ENCODE measurements around the gene MAGEA10. TPM values are rescaled to one million over a fixed set of nuclear protein-coding genes. Genes with fewer than 3 reads are reported as not detected.

MAGEA10 gene
- not detected in 2 replicates for total RNA-seq (2011; cell fraction: chromatin; rRNA removed; ENCODE audit: low replicate concordance)
- total RNA-seq (2011; cell fraction: nucleolus; rRNA removed) = not detected in 2 replicates
- 0.61 TPM in 1 of 2 replicates, not detected in the other for total RNA-seq (2011; cell fraction: nucleoplasm; rRNA removed)
- total RNA-seq (2014; rRNA removed) (not detected in 2 replicates), total RNA-seq (2014; rRNA removed; fragmentation: Illumina TruSeq; extraction: Trizol) (0.11 TPM in 1 of 2 replicates, not detected in the other), total RNA-seq (2015; rRNA removed; fragmentation: Illumina TruSeq; extraction: Trizol) (not detected in 2 replicates), total RNA-seq (2021) (not detected in 2 replicates), polyA plus RNA-seq (2011; rRNA removed) (0.11 and 0.17 TPM in 2 replicates), polyA plus RNA-seq (2014; fragmentation: Illumina TruSeq; extraction: Trizol) (0.15 TPM in 2 replicates), polyA plus RNA-seq (2014; fragmentation: Nextera tagmentation; extraction: Ambion mirVana) (under 1 TPM; 0.06 to 0.45 TPM), polyA plus RNA-seq (2014; rRNA removed) (not detected in 2 replicates), polyA minus RNA-seq (2011; rRNA and poly(A)+ RNA removed) (0.12 TPM in 1 of 2 replicates, not detected in the other), Bru-seq, nascent RNA (percentile 10 among the genes with signal in this experiment), BruChase-seq, experiment 1, labeled RNA remaining after a 2-hour chase (percentile 27 among the genes with signal in this experiment), BruChase-seq, experiment 2, labeled RNA remaining after a 6-hour chase (percentile 19 among the genes with signal in this experiment)
- 0.06 and 0.07 TPM in 2 replicates for polyA plus RNA-seq (2011; cell fraction: cytosol; rRNA removed)
- polyA plus RNA-seq (2011; cell fraction: nucleus; rRNA removed) = 0.18 and 0.20 TPM in 2 replicates
- 0.10 and 0.11 TPM in 2 replicates for polyA plus RNA-seq (2012)
- not detected in 2 replicates for polyA minus RNA-seq (2011; cell fraction: cytosol; rRNA and poly(A)+ RNA removed)
- polyA minus RNA-seq (2011; cell fraction: nucleus; rRNA and poly(A)+ RNA removed) = not detected in 2 replicates
- long read RNA-seq, experiment 1 = 0 reads
- long read RNA-seq, experiment 2 = 0 reads
- long read RNA-seq, experiment 3 = 0 reads

DNA sequence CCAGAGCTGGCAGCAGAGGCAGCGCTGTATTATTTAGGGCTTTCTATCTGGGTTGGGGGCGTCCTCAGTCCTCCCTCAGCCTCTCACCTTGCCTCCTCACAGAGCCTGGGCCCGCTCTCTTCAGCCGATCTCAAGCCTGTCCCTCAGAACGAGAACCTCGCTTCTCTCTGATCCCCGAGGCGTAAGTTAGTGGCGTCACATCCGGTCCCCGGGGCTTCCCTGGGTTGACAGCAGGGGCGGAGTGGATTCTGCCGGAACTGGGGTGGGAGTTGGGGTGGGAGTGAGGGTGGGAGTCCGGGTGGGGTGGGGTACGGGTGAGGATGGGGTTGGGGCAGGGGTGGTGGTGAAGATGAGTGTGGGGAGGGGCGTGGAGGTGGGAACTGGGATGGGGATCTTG is at the start of gene MAGEA10:
MAGEA10 (minus strand) TSS at position 190 of the 397 bp plus-strand sequence. CDS start 2,957 bp downstream, outside the sequence.
- ChIA-PET POLR2A (no interaction called here), CTCF (ENCODE audit: low intra/inter-chr PET ratio) (no interaction called here)
- no peaks in the 10 kb centered on the region for H3K27me3 ChIP-seq (ENCODE audit: control insufficient read depth in 2 of 2, insufficient read depth in 2 of 2, low read length in 2 of 2)
- no peaks in the 10 kb centered on the region for H3K9me1 ChIP-seq (ENCODE audit: control insufficient read depth, insufficient read depth, low read length)
- H2AFZ ChIP-seq (ENCODE audit: low read depth, low read length) = no peak within 1 kb of the TSS
- intact Hi-C loops (cut with micrococcal nuclease) = no loop called here
- in situ Hi-C loops (cut with MboI) = no loop called here
- no CpG with 5 or more reads among the region's 16 CpGs for WGBS (ENCODE audit: insufficient coverage, low coverage, missing lambda C conversion rate)
- FAIRE-seq = no peak
- H3K9me3 ChIP-seq (replicated peaks; ENCODE audit: control insufficient read depth, insufficient read depth, low read depth, low read length) = no peaks in the 10 kb centered on the region
- H3K4me1 ChIP-seq (replicated peaks in 1 of 2; ENCODE audit: control insufficient read depth in 2 of 2, insufficient read depth in 2 of 2, low read length in 2 of 2) = peaks cover 7 to 13% of the 10 kb centered on the region in 2 experiments; a peak in 3 of 5 replicates
- no peak within 1 kb of the TSS for H3K4me2 ChIP-seq (ENCODE audit: insufficient read depth, low read length)
- H3K27ac ChIP-seq (ENCODE audit: extremely low read depth, low read depth, low read length) = no peak within 1 kb of the TSS
- TF ChIP-seq TAF15 (IDR thresholded peaks at IDR 0.05; ENCODE audit: low read depth, low read length) (no peak), PTBP1 (IDR thresholded peaks at IDR 0.05; ENCODE audit: low read depth, low read length) (no peak), ZFX (CRISPR knock-in tag; IDR thresholded peaks at IDR 0.05) (no peak), KAT8 (IDR thresholded peaks at IDR 0.05; ENCODE audit: low read depth) (no peak), XRCC3 (IDR thresholded peaks at IDR 0.05) (no peak), ZNF785 (CRISPR knock-in tag; IDR thresholded peaks at IDR 0.05) (no peak), CHCHD3 (CRISPR knock-in tag; IDR thresholded peaks at IDR 0.05) (no peak), RHOXF2B (CRISPR knock-in tag; conservative IDR thresholded peaks at IDR 0.05) (no peak), ZNF24 (IDR thresholded peaks at IDR 0.05) (no peak), RUNX1 (IDR thresholded peaks at IDR 0.05; ENCODE audit: low read depth) (no peak), SMARCC2 (IDR thresholded peaks at IDR 0.05; ENCODE audit: low read depth) (no peak), SP2 (IDR thresholded peaks at IDR 0.05; ENCODE audit: extremely low read depth, low read depth, low read length, poor library complexity, severe bottlenecking) (no peak), PHB (CRISPR knock-in tag; IDR thresholded peaks at IDR 0.05) (no peak), WHSC1 (IDR thresholded peaks at IDR 0.05; ENCODE audit: low read length) (no peak)
- TF ChIP-seq, protein P1, sequence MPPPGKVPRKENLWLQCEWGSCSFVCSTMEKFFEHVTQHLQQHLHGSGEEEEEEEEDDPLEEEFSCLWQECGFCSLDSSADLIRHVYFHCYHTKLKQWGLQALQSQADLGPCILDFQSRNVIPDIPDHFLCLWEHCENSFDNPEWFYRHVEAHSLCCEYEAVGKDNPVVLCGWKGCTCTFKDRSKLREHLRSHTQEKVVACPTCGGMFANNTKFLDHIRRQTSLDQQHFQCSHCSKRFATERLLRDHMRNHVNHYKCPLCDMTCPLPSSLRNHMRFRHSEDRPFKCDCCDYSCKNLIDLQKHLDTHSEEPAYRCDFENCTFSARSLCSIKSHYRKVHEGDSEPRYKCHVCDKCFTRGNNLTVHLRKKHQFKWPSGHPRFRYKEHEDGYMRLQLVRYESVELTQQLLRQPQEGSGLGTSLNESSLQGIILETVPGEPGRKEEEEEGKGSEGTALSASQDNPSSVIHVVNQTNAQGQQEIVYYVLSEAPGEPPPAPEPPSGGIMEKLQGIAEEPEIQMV (tag; conservative IDR thresholded peaks at IDR 0.05; ENCODE audit: low read depth) = no peak
- TF ChIP-seq, protein P2, sequence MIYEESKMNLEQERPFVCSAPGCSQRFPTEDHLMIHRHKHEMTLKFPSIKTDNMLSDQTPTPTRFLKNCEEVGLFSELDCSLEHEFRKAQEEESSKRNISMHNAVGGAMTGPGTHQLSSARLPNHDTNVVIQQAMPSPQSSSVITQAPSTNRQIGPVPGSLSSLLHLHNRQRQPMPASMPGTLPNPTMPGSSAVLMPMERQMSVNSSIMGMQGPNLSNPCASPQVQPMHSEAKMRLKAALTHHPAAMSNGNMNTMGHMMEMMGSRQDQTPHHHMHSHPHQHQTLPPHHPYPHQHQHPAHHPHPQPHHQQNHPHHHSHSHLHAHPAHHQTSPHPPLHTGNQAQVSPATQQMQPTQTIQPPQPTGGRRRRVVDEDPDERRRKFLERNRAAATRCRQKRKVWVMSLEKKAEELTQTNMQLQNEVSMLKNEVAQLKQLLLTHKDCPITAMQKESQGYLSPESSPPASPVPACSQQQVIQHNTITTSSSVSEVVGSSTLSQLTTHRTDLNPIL (CRISPR knock-in tag; IDR thresholded peaks at IDR 0.05) = no peak
- TF ChIP-seq, protein P3, sequence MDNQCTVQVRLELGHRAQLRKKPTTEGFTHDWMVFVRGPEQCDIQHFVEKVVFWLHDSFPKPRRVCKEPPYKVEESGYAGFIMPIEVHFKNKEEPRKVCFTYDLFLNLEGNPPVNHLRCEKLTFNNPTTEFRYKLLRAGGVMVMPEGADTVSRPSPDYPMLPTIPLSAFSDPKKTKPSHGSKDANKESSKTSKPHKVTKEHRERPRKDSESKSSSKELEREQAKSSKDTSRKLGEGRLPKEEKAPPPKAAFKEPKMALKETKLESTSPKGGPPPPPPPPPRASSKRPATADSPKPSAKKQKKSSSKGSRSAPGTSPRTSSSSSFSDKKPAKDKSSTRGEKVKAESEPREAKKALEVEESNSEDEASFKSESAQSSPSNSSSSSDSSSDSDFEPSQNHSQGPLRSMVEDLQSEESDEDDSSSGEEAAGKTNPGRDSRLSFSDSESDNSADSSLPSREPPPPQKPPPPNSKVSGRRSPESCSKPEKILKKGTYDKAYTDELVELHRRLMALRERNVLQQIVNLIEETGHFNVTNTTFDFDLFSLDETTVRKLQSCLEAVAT (IDR thresholded peaks at IDR 0.05) = no peak
- H3K36me3 ChIP-seq (ENCODE audit: control insufficient read depth, insufficient read depth, low read length) = no peaks in the 10 kb centered on the region
- BruUV-seq (replicated peaks) = no TSS peak
- H3K79me2 ChIP-seq (ENCODE audit: control insufficient read depth, insufficient read depth, low read length) = no peaks in the 10 kb centered on the region
- H3K4me3 ChIP-seq = no peak within 1 kb of the TSS
- no peak for DNase-seq (ENCODE audit: extremely low read depth in 1 of 4, low spot score in 3 of 4)
- no peak for ATAC-seq
- H4K20me1 ChIP-seq (replicated peaks; ENCODE audit: control insufficient read depth, insufficient read depth, low read length) = no peaks in the 10 kb centered on the region
- no peak within 1 kb of the TSS for H3K9ac ChIP-seq (ENCODE audit: insufficient read depth in 1 of 2, low read depth in 2 of 2, low read length in 2 of 2)
